Skeletal muscle satellite cell (primary cell): ENCODE measurements around the gene LHX3.

ENCODE experiments used
- H3K27me3 ChIP-seq: 2 replicates; pipeline ENCODE4 v1.7.0; 2013; ENCODE audit warnings: low read length; ENCODE audit not compliant: control insufficient read depth, insufficient read depth
- H3K36me3 ChIP-seq: 2 replicates; pipeline ENCODE4 v1.7.0; 2013; ENCODE audit warnings: mild to moderate bottlenecking, control low read depth, low read length; ENCODE audit not compliant: insufficient read depth
- H3K4me1 ChIP-seq: 2 replicates; pipeline ENCODE4 v1.7.0; 2013; ENCODE audit warnings: low read length; ENCODE audit not compliant: control insufficient read depth, insufficient read depth
- H3K4me2 ChIP-seq: 2 replicates; pipeline ENCODE4 v1.7.0; 2013; ENCODE audit warnings: mild to moderate bottlenecking, low read length
- H3K4me3 ChIP-seq: 2 replicates; pipeline ENCODE4 v1.7.0; 2013; ENCODE audit warnings: low read length
- H3K9ac ChIP-seq: 2 replicates; pipeline ENCODE4 v1.7.0; 2013; ENCODE audit warnings: mild to moderate bottlenecking, low read depth, low read length, moderate library complexity
- H3K9me3 ChIP-seq: replicated peaks from 2 replicates; pipeline ENCODE4 v1.7.0; 2013; ENCODE audit warnings: mild to moderate bottlenecking, control low read depth, low read length

Gene LHX3

GRCh38 chr9:136201609-136202453 lies 3.1 kb downstream of the LHX3 start:
- H3K4me3 ChIP-seq, result no peak overlapping the region
- H3K9ac ChIP-seq, result no peak overlapping the region
- H3K36me3 ChIP-seq, result no peaks in the 10 kb centered on the region
- H3K4me1 ChIP-seq, result no peaks in the 10 kb centered on the region
- peaks cover 75% of the 10 kb centered on the region for H3K27me3 ChIP-seq
- H3K4me2 ChIP-seq, result no peak overlapping the region
- H3K9me3 ChIP-seq, result no peaks in the 10 kb centered on the region

GRCh38 chr9:136201174-136201573 lies 3.8 kb downstream of the LHX3 start:
- Histone ChIP-seq H3K4me2 (no peak overlapping the region), H3K9me3 (no peaks in the 10 kb centered on the region), H3K4me3 (no peak overlapping the region), H3K9ac (no peak overlapping the region), H3K4me1 (no peaks in the 10 kb centered on the region), H3K27me3 (peaks cover 82% of the 10 kb centered on the region), H3K36me3 (no peaks in the 10 kb centered on the region)

GRCh38 chr9:136200424-136200823 lies 4.5 kb downstream of the LHX3 start:
- Histone ChIP-seq H3K4me3 (no peak overlapping the region), H3K27me3 (peaks cover 85% of the 10 kb centered on the region), H3K9ac (no peak overlapping the region), H3K9me3 (no peaks in the 10 kb centered on the region), H3K4me2 (no peak overlapping the region), H3K36me3 (no peaks in the 10 kb centered on the region), H3K4me1 (no peaks in the 10 kb centered on the region)

GRCh38 chr9:136199391-136200288 lies 5.3 kb downstream of the LHX3 start:
- no peaks in the 10 kb centered on the region for H3K9me3 ChIP-seq
- no peak overlapping the region for H3K9ac ChIP-seq
- H3K27me3 ChIP-seq, result peaks cover 88% of the 10 kb centered on the region

GRCh38 chr9:136198605-136199083 lies 6.3 kb downstream of the LHX3 start:
- no peak overlapping the region for H3K9ac ChIP-seq
- peaks cover 85% of the 10 kb centered on the region for H3K27me3 ChIP-seq
- H3K4me1 ChIP-seq, result no peaks in the 10 kb centered on the region

More at GRCh38 chr9:136199391-136200288, 5.3 kb downstream of the LHX3 start:
- Histone ChIP-seq H3K4me2 (no peak overlapping the region), H3K4me1 (no peaks in the 10 kb centered on the region), H3K36me3 (no peaks in the 10 kb centered on the region), H3K4me3 (no peak overlapping the region)

GRCh38 chr9:136197930-136198604 lies 6.9 kb downstream of the LHX3 start:
- H3K27me3 ChIP-seq, result peaks cover 85% of the 10 kb centered on the region
- H3K9me3 ChIP-seq, result no peaks in the 10 kb centered on the region
- no peak overlapping the region for H3K4me3 ChIP-seq
- no peak overlapping the region for H3K9ac ChIP-seq
- H3K36me3 ChIP-seq, result no peaks in the 10 kb centered on the region
- no peak overlapping the region for H3K4me2 ChIP-seq
- no peaks in the 10 kb centered on the region for H3K4me1 ChIP-seq

More at GRCh38 chr9:136198605-136199083, 6.3 kb downstream of the LHX3 start:
- no peaks in the 10 kb centered on the region for H3K9me3 ChIP-seq
- H3K36me3 ChIP-seq, result no peaks in the 10 kb centered on the region
- H3K4me3 ChIP-seq, result no peak overlapping the region
- H3K4me2 ChIP-seq, result no peak overlapping the region

GRCh38 chr9:136197084-136197875 lies 7.6 kb downstream of the LHX3 start:
- H3K4me1 ChIP-seq, result no peaks in the 10 kb centered on the region

GRCh38 chr9:136196404-136197083 lies 8.4 kb downstream of the LHX3 start:
- no peak overlapping the region for H3K9ac ChIP-seq
- no peaks in the 10 kb centered on the region for H3K9me3 ChIP-seq
- no peak overlapping the region for H3K4me2 ChIP-seq
- H3K36me3 ChIP-seq, result no peaks in the 10 kb centered on the region
- peaks cover 87% of the 10 kb centered on the region for H3K27me3 ChIP-seq
- H3K4me3 ChIP-seq, result no peak overlapping the region
- H3K4me1 ChIP-seq, result no peaks in the 10 kb centered on the region

More at GRCh38 chr9:136197084-136197875, 7.6 kb downstream of the LHX3 start:
- H3K4me3 ChIP-seq, result no peak overlapping the region
- H3K9me3 ChIP-seq, result no peaks in the 10 kb centered on the region
- H3K4me2 ChIP-seq, result no peak overlapping the region
- peaks cover 86% of the 10 kb centered on the region for H3K27me3 ChIP-seq
- H3K9ac ChIP-seq, result no peak overlapping the region
- no peaks in the 10 kb centered on the region for H3K36me3 ChIP-seq

- Histone ChIP-seq H3K27me3 (peaks cover 87% of the 10 kb centered on the region), H3K4me2 (no peak overlapping the region), H3K4me1 (no peaks in the 10 kb centered on the region), H3K9ac (no peak overlapping the region), H3K9me3 (no peaks in the 10 kb centered on the region), H3K4me3 (no peak overlapping the region), H3K36me3 (no peaks in the 10 kb centered on the region)
These were observed 10.4 kb downstream of the LHX3 start for GRCh38 chr9:136194540-136194939.

- Histone ChIP-seq H3K4me2 (no peak overlapping the region), H3K9me3 (no peaks in the 10 kb centered on the region), H3K36me3 (no peaks in the 10 kb centered on the region), H3K4me3 (no peak overlapping the region), H3K9ac (no peak overlapping the region), H3K27me3 (peaks cover 89% of the 10 kb centered on the region), H3K4me1 (no peaks in the 10 kb centered on the region)
These were observed 11.0 kb downstream of the LHX3 start for GRCh38 chr9:136193891-136194279.
